Cardiac muscle cell (in vitro differentiated cells and primary cell): ENCODE results near the gene KLHL10. TPM values are rescaled to one million over a fixed set of nuclear protein-coding genes. Genes with fewer than 3 reads are reported as not detected.
A peak's percentile ranks its signal among the peaks of the same experiment; 100 is the strongest.

Experiments used
- DNase-seq, 2 donors: peaks; one replicate each; pipeline versions ENCODE4 v3.0.0 to v3.0.0-alpha.2; 2010 to 2017; ENCODE audit warnings: low read depth in 1 of 2, low spot score in 1 of 2
- H3K27ac ChIP-seq: fragments of 200-600 bp; sonication (generic); 2 replicates; pipeline ENCODE4 v1.5.1; 2016
- H3K27me3 ChIP-seq: fragments of 200-600 bp; sonication (generic); 2 replicates; pipeline ENCODE4 v1.6.0; 2016; ENCODE audit warnings: control low read depth
- H3K36me3 ChIP-seq: fragments of 200-600 bp; sonication (generic); 2 replicates; pipeline ENCODE4 v1.5.1; 2016; ENCODE audit warnings: control low read depth
- H3K4me1 ChIP-seq: fragments of 200-600 bp; sonication (generic); 2 replicates; pipeline ENCODE4 v1.8.1; 2017; ENCODE audit warnings: low read depth, mild to moderate bottlenecking, mixed run types
- H3K4me3 ChIP-seq: fragments of 200-600 bp; sonication (generic); 2 replicates; pipeline ENCODE4 v1.5.1; 2016; ENCODE audit warnings: mild to moderate bottlenecking
- H3K9me3 ChIP-seq: fragments of 200-600 bp; sonication (generic); 2 replicates; pipeline ENCODE4 v1.5.1; 2017; ENCODE audit warnings: low read depth, mild to moderate bottlenecking, control low read depth
- CTCF ChIP-seq: IDR thresholded peaks from 2 replicates; pipeline ENCODE4 v1.5.1; 2012; ENCODE audit warnings: low read depth, mild to moderate bottlenecking, low read length
- polyA plus RNA-seq: library from polyadenylated mRNA; unstranded; fragments of >200 nt; fragmentation: Nextera tagmentation; extraction: Ambion mirVana; gene quantifications from 2 replicates; pipeline ENCODE4 v1.2.1, GENCODE V29; 2016
- total RNA-seq: library from RNA; depleted of rRNA; stranded (reverse); fragments of >200 nt; gene quantifications from 2 replicates; pipeline ENCODE4 v1.2.3, GENCODE V29; 2016

KLHL10 gene
- total and polyA plus RNA-seq, 2 experiments from 2014 or later, result 0.36 TPM; not detected in 1

- Histone ChIP-seq H3K9me3 (no peaks in the 10 kb centered on the region), H3K4me1 (peaks cover 18% of the 10 kb centered on the region), H3K36me3 (no peaks in the 10 kb centered on the region), H3K27ac (peak within 1 kb of the TSS; percentile 80), H3K27me3 (no peaks in the 10 kb centered on the region), H3K4me3 (peak within 1 kb of the TSS; percentile 92)
- no peak for TF ChIP-seq CTCF
- peak; percentile 90 to 97 for DNase-seq
Observed at GRCh38 chr17:41812381-41813151, 25.1 kb upstream of the KLHL10 start, which contains the start of gene FKBP10. Gene FKBP10, plus strand, starts transcription at chr17:41813004. Its CDS starts 31 bp downstream, at chr17:41813035.

- Histone ChIP-seq H3K9me3 (no peaks in the 10 kb centered on the region), H3K27ac (peak overlapping the region; percentile 80), H3K27me3 (no peaks in the 10 kb centered on the region), H3K4me1 (peaks cover 18% of the 10 kb centered on the region), H3K4me3 (peak overlapping the region; percentile 92), H3K36me3 (peaks cover 4% of the 10 kb centered on the region)
- no peak for TF ChIP-seq CTCF
- no peak for DNase-seq
Observed at GRCh38 chr17:41813152-41813680, 24.4 kb upstream of the KLHL10 start.

- Histone ChIP-seq H3K27me3 (no peaks in the 10 kb centered on the region), H3K27ac (peak overlapping the region; percentile 80), H3K36me3 (peaks cover 7% of the 10 kb centered on the region), H3K4me3 (peak overlapping the region; percentile 92), H3K4me1 (peaks cover 18% of the 10 kb centered on the region), H3K9me3 (no peaks in the 10 kb centered on the region)
- DNase-seq, result no peak
- no peak for TF ChIP-seq CTCF
Observed at GRCh38 chr17:41813699-41814124, 23.9 kb upstream of the KLHL10 start.

- TF ChIP-seq CTCF, result no peak
- peak overlapping the region; percentile 92 for H3K4me3 ChIP-seq
- H3K27ac ChIP-seq, result peak overlapping the region; percentile 80
- H3K27me3 ChIP-seq, result no peaks in the 10 kb centered on the region
- peak in 1 of 2 donors; percentile 59 for DNase-seq
- H3K36me3 ChIP-seq, result peaks cover 7% of the 10 kb centered on the region
- no peaks in the 10 kb centered on the region for H3K9me3 ChIP-seq
- H3K4me1 ChIP-seq, result peaks cover 18% of the 10 kb centered on the region
Observed at GRCh38 chr17:41814195-41814594, 23.4 kb upstream of the KLHL10 start.

- no peaks in the 10 kb centered on the region for H3K27me3 ChIP-seq
- H3K27ac ChIP-seq, result no peak overlapping the region
- no peak overlapping the region for H3K4me3 ChIP-seq
- H3K36me3 ChIP-seq, result peaks cover 12% of the 10 kb centered on the region
- no peaks in the 10 kb centered on the region for H3K9me3 ChIP-seq
- no peak for DNase-seq
- no peak for TF ChIP-seq CTCF
- peaks cover 10% of the 10 kb centered on the region for H3K4me1 ChIP-seq
Observed at GRCh38 chr17:41816637-41817320, 20.8 kb upstream of the KLHL10 start.
